ENCODE measurements around the gene KRT78.

The KRT78 gene

DNA sequence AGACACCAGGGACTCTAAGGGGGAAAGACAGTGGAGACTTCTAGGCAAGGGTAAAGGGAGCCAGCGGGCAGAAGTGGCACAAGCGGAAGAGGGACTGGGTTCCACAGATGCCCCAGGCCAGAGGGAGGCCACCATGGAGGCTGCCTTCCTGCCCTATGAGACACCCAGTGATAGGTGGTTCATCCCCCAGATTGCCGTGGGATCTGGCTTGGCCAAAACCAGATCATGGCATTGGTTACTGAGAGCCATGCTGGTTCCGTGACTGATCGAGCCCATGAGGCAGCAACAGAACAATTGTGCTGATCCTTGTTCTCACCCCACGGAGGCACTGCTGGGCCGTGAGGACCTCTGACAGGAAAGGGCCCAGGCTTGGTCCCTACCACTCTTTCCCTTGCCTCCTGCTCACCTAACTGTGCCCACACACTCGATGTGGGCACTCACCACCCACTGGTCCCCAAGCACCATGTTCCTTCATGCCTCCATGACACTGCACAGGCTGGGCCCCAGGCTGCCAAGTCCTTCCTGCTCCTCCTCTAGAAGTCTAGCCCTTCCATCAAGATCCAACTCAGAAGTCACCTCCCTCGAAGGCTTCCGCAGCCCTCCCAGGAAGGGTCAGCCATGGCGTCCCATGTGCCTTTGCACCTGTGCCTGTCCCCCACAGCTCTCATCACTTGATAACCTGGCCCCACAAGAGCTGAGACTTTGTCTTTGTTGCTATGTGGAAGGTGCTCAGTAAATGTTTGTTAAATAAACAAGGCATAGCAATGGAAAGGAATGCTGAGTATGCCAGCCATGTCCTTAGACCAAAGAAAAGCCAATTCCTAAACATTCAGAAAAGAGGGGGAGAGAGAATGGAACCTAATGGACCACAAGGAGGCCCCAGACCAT lies 21.9 kb downstream of the KRT78 start:
- no peak for DNase-seq (ENCODE audit: low read depth in 3 of 3, low spot score in 1 of 3)

DNA sequence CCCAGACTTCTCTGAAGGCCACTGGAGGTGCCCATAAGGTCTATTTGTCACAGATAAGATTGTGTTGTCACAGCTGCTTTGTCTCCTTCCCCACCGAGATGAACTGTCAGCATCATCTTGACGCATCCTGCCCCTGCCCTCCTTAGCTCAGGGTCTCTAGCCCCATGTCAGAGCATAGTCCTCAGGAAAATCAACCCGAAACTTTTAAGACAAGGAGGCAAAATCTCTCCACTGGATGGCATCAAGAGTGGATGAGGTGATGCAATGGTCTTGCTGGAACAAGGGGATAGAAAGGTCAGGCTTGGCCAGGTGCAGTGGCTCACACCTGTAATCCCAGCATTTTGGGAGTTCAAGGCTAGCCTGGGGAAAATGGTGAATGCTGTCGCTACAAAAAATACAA lies 22.8 kb downstream of the KRT78 start:
- DNase-seq (ENCODE audit: low read depth in 3 of 3, low spot score in 1 of 3) = no peak

DNA sequence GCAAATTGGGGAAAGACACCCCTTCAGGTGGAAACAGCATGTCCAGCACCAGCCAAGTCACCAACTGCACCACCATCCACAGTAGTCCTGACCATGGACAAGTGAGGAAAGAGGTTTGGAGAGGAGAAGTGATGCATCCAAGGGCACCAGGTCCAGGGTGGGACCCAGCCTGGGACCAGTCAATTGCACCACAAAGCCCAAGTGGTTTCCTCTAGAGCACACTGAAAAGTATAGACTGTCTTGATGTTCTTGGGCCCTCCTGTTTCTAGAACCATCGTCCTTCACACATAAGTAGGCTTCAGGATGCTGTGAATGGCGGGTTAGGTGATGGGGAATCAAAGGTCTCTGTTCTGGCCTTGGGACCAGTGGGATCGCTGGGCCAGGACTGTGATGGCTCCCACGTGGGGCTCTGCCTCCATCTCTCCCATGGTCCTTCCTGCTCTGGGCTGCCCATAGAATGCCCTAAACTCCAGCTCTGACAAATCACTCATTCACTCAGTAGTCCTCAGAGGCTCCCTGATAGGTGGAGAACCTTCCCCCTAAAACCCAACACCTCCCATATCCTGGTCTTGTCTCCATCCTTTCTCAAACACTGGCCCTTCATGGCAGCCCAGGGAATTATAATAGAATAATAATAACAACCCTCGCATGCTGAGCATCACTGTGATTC lies 23.9 kb downstream of the KRT78 start:
- no peak for DNase-seq (ENCODE audit: low read depth in 3 of 3, low spot score in 1 of 3)

DNA sequence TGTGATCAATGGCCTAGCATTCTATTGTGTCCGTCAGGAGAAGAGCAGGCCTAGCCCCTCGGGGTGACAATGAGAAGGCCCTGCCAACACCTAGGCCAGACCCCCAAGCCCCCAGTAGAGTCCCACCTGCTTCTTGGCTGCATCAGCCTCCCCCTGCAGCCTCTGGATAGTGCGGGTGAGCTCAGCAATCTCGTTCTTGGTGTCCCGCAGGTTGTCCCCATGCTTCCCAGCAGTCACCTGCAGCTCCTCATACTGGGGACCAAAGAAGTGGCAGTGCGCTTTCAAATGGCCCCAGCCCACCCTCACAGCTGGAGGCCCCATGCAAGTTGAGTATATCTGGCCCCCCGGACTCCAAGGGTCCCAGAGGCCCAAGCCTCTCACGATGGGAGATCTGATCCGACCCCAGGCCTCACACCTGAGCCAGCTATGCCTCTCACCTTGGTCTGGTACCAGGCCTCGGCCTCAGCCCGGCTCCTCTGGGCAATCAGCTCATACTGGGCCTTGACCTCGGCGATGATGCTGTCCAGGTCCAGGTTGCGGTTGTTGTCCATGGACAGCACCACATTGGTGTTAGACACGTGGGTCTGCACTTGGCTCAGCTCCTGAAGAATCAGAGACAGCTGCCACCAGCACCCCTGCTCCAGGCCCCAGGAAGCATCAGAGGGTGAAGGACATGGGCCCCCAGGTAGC lies 24.9 kb downstream of the KRT78 start:
- no peak for DNase-seq (ENCODE audit: low read depth in 3 of 3, low spot score in 1 of 3)

DNA sequence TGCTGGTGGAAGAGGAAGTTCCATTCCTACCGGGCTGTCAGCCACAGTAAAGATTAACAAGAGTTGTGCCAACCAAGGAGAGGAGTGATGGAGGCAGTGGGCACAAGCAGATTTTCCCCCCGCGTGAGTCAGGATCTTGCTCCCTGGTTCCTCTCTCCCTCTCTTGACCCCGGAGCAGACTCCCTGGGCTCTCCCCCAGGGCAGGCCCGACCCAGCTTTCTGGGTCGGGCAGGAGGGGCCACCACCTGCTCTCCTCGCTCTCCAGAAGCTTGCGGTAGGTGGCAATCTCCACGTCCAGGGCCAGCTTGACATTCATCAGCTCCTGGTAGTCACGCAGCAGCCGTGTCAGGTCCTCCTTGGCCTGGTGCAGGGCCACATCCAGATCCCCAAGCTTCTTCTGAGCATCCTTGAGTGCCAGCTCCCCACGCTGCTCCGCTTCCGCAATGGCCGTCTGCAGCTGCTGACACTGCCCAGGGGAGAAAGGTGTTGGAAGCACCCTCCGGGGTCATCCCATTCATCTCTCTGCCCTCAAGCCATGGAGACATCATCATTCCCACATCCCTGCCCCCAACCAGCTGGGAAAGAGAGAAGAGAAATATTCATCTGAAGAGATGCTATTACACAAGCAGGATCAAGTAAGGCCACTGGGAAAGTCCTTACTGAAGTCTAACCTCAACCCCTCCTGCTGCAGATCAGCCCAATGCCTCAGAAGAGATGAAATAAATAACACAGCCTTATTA lies 25.9 kb downstream of the KRT78 start:
- DNase-seq (ENCODE audit: low read depth in 3 of 3, low spot score in 1 of 3) = no peak

DNA sequence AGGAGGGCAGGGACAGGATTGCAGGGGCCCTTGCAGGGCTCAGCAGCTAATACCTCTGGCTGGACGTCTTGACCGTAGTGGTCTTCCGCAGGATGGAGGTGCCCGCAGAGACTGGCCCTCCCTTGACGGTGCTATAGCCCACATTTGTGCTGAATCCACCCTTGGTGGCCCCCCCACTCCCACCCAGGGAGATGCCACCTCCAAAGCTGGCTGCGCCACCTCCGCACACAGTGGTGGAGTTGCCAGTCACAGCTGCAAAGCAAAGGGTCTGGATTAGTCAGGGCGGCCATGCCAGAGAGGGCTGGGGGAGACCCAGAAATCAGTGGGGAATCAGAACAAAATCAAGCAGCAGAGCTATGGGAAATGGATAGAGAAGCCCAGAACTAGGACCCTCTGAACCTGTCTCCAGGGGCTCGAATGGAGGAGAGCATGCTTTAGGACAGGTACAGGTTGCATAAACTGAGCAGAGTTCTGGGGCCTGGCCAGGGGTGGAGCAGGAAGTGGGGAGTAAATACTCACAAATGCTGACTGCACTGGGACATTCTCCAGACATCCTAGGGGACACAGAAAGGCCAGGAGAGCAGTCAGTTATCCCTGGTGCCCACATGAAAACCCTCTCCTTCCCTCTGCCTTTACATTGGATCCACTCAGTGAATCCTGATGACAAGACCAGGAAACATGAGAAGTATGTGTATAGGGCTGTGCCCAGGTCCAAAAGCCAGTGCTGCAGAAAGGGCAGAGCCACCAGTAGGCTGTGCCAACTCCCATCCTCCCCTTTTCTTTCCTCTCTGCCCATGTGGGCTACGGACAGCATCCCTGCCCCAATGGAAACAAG lies 26.8 kb downstream of the KRT78 start:
- no peak for DNase-seq (ENCODE audit: low read depth in 3 of 3, low spot score in 1 of 3)

DNA sequence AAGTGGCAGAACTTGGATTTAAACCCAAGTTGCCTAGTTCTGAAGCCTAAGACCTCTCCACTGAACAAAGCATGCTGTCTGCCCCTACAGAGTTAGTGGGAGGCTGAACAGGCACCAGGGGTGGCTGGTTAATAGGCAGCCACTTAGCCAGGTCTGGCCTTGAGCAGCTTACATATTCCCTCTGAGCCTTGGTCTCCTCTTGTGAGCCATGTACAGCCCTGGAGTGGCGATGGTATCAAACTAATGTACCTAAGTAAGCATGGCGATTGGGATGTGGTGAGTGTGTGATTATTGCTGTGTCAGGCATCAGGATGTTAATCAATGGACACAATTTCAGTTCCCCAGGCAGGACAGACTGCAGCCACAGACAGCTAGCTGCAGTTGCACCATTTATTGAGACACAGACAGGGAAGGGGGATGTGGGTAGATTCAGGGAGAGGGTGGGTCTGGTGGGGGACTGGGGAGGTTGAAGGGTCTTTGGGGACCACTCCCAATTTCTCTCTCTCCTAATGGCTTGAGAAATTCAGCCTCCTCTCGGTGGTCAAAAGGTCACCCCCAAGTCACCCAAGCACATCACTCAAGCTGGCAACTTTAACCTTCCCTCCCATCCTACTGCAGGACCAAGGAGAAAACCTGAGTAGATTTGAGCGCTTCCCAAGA lies 27.6 kb downstream of the KRT78 start:
- DNase-seq (ENCODE audit: low read depth in 3 of 3, low spot score in 1 of 3) = no peak

DNA sequence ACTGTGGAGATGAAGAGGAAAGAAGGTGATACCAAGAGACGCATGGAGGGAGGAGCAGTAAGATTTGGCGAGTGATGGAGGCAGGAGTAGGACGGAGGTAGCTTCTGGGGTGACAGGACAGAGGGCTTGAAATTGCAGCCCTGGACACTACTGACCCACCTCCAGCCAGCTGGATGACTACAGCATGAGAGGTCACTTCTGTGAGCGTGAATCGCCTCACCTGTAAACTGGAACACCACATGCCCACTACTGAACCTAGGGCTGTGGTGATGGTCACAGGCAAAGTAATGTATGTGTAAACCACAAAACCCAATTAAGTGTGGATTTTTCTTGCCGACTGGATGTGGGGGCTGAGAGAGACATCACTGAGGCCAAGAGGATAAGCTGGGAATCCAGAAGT lies 28.3 kb downstream of the KRT78 start:
- no peak for DNase-seq (ENCODE audit: low read depth in 3 of 3, low spot score in 1 of 3)

DNA sequence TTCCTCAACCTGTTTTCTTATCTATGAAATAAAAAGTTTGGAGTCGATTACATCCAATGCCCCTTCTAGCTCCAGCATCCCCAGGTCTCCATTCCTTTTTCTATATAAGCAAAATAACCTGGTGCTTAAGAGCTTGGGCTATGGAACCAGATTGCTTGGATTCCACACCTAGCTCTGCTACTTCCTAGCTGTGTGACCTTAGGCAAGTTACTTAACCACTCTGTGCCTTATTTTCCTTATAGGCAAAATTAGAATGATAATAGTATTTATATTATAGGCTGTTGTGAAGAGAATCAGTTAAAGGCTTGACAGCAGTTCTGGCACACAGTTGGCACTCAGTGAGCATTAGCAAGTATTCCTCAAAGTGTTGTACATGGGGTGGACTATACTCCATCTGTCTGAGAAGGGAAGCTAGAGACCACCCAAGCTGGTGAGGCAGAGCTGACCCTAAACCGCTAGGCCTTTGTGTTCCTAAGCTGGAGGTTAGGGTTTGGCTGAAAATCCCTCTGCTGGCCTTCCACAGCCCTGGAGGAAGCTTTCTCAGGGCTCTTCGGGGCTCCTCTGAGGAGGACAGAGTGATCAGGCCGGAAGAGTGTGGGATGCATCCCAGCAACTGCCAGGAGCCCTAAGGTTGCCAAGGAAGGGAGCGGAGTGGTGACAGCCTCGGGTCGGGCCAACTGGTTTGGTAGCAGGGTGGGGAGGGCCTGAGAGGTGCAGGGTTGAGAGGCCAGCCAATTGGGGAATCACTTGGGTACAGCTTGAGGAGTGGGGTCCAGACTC lies 28.9 kb downstream of the KRT78 start:
- DNase-seq (ENCODE audit: low read depth in 3 of 3, low spot score in 1 of 3) = no peak

DNA sequence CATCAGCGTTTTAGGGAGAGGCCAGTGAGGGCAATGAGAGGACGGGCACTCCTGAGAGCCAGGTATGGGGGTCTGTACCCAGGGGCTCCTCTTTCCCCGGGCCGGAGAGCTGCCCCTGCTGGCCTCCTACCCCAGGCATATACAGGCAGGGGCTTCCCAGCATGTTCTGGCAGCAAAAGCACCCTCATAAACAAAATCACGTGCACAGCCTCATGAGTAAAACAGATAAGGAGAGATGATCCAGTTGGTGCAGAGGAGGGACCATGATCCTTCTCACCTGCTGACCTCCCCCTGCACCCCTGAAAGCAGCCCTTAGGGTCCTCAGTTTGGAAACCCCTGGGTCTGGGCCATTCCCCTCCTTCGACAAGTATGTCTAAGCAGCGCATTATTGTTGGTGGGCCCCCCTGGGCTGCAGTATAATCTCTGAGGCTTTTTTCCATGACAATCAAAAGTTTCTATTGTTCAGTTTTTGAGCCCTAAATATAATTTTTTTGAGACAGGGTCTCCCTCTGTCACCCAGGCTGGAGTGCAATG lies 29.8 kb downstream of the KRT78 start:
- DNase-seq (ENCODE audit: low read depth in 3 of 3, low spot score in 1 of 3) = no peak

DNA sequence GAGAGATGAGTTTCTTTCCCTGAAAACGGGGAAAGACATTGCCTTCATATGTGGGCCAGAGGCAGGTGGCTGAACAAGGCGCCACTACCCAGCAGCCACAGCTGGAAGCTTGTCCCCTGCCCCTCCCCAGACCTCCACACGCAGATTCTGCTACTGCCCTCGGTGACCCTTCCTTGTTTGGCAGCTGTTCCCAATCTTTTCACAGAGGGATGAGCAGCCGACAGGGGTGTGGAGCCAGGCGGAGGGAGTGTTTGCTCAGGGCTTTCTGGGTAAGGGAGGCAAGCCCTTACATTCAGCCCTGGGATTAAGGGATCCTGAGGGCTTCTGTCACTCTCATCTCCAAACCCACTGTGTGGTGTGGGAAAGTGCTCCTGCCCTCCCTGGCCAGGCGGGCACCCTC lies 30.4 kb downstream of the KRT78 start:
- DNase-seq (ENCODE audit: low read depth in 3 of 3, low spot score in 1 of 3) = no peak

DNA sequence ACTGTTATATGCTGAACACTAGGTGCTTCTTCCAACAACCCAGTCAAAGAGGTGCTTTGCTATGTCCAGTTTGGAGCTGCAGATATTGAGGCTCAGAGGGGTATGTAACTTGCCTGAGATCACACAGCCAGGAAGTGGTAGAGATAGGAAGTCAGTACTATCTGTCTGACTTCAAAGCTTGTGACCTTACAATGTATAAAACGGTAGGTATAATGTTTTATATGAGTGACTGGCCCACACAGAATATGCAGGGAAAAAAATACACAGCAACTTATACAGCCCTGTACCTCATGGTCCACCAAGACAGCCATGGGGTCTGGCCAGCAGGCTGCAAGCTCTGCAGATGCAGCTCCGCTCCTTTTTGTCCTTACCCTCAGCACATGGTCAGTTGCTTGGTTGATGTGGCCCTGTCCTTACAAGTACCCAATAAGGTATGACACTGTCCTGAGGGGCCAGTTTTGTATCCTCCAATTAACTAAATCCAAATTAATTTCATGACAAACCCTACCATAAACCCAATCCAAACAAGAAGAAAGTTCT lies 31.0 kb downstream of the KRT78 start:
- no peak for DNase-seq (ENCODE audit: low read depth in 3 of 3, low spot score in 1 of 3)

DNA sequence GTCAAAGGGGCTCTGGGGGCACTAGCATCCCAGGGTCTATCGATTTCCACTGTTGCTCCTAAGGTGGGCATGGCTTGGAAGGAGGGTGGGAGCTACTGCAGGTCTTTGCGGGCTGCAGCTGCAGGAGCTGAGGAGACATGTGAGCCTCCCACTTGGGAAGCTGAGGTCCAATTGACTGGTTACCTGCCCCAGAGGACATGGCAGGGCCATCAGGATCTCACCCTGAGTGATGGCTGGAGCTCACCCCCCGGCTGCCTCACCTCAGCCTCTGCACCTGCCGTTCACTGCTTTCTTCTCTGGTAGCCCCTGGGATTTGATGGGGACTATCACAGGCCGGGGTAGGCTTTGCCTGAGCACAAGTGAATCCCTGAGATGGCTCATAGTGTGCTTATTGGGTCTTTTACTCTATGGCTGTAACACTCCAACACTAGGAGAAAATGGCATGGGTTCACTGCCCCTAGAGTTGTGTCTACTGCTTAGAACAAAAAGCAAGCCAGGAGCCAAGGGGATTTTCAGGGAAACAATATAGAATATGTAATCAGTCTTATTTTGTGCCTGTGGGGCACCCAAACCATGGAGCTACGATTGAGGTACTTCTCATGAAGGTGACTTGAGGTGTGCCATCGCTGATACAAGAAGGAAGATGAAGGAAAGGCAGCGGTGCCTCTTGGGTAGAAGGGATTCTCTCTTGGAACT lies 31.6 kb downstream of the KRT78 start:
- DNase-seq (ENCODE audit: low read depth in 3 of 3, low spot score in 1 of 3) = no peak

DNA sequence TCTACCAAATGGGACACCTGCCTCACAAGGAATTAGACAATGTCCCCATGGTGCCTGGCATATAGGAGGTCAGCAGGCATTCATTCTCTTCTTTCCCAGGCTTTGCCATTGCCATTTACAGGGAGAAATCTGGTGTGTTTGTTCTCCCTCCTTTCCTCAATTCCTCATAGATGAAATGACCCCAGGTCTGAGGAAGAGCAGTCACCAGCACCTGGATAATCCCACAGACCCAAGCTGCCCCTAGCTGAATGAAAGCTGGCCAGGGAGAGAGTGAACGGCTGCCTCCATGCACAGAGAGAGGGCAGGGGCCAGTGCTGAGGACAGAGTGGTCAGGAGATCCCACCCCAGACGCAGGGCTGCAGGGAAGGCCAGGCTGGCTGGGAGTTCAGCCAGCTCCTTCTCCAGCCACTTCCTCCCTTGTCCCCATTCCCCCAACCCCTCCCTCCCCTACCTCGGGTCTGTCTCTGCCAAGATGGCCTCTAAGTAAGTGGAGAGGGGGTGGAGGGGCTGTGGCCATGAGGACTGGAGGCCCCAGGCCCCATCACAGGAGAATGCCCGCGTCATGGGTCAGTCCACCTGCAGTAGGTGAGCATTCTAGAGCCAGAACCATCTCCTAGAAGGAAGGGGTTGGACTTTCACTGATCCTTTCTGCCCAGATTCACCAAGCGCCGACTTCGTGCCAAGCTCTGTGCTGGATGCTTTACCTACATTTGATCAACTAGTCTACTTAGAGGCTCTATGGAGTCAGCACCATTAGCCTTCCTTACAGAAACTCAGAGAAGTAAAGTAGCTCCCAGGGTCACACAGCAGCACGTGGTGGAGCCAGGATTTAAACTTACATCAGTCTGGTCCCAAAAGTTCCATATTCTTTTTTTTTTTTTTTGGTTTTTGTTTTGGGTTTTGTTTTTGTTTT lies 32.9 kb downstream of the KRT78 start:
- DNase-seq (ENCODE audit: low read depth in 3 of 3, low spot score in 1 of 3) = no peak

DNA sequence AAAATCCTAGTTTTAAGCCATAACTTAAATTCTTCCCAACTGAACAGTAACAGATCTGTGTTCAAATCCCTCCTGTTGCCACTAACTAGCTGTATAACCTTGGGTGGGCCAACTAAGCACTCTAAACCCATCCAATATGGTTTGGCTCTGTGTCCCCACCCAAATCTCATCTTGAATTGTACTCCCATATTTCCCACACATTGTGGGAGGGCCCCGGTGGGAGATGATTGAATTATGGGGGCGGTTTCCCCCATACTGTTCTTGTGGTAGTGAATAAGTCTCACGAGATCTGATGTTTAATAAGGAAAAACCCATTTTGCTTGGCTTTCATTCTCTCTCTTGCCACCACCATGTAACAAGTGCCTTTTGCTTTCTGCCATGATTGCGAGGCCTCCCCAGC lies 33.6 kb downstream of the KRT78 start:
- no peak for DNase-seq (ENCODE audit: low read depth in 3 of 3, low spot score in 1 of 3)

DNA sequence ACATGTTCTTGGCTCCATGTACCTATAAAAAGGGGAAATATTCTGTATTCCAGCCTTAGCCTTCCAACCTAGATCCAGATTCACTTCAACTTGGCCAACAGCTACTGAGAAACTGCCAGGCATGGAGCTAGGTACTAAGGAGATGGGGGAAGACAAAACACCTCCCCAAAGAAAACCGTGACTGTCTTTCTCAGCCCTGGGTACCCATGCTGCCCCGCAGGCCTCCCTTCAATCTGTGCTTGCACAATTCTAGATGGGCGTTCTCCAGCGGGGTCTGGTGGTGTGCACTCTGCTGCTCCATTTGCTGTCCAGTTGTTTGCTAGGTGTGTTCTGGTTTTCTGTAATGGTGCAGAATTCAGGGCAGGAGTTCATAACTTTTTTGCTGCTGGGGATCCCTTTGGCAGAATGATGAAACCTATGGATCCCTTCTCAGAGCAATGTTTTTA lies 34.1 kb downstream of the KRT78 start:
- DNase-seq (ENCODE audit: low read depth in 3 of 3, low spot score in 1 of 3) = no peak

Data from stimulated activated CD4-positive, alpha-beta T cell treated with anti-CD3 and anti-CD28 coated beads, TNF-alpha, amount 100 ng/mL, for 1 hour (primary cell).